ENCODE results near the gene TTC39A.

DNA sequence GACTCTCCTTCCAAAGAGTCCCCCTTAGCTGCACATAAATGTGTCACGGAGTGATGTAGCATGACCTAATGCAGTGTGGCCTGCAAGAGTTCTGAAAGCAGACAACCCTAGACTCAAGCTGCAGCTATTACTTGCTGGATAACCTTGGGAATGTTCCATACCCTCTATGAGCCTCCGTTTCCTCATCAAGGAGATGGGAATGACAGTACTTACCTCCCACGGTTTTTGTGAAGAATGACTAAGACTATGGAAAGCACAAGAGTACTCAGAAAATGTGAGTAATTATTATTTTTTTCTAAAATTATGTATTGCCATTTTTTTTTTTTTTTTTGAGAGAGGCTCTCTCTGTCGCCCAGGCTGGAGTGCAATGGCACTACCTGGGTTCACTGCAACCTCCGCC, 3.0 kb downstream of the TTC39A start:
- no peak for TF ChIP-seq SIN3A (IDR thresholded peaks at IDR 0.05; ENCODE audit: borderline replicate concordance, insufficient read depth, low read length)
- TF ChIP-seq, protein P1, sequence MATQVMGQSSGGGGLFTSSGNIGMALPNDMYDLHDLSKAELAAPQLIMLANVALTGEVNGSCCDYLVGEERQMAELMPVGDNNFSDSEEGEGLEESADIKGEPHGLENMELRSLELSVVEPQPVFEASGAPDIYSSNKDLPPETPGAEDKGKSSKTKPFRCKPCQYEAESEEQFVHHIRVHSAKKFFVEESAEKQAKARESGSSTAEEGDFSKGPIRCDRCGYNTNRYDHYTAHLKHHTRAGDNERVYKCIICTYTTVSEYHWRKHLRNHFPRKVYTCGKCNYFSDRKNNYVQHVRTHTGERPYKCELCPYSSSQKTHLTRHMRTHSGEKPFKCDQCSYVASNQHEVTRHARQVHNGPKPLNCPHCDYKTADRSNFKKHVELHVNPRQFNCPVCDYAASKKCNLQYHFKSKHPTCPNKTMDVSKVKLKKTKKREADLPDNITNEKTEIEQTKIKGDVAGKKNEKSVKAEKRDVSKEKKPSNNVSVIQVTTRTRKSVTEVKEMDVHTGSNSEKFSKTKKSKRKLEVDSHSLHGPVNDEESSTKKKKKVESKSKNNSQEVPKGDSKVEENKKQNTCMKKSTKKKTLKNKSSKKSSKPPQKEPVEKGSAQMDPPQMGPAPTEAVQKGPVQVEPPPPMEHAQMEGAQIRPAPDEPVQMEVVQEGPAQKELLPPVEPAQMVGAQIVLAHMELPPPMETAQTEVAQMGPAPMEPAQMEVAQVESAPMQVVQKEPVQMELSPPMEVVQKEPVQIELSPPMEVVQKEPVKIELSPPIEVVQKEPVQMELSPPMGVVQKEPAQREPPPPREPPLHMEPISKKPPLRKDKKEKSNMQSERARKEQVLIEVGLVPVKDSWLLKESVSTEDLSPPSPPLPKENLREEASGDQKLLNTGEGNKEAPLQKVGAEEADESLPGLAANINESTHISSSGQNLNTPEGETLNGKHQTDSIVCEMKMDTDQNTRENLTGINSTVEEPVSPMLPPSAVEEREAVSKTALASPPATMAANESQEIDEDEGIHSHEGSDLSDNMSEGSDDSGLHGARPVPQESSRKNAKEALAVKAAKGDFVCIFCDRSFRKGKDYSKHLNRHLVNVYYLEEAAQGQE (IDR thresholded peaks at IDR 0.05; ENCODE audit: insufficient read depth in 1 of 2, low read depth in 2 of 2, low read length in 2 of 2), result no peak
- TF ChIP-seq POLR2AphosphoS5 (IDR thresholded peaks at IDR 0.05; ENCODE audit: low read depth, low read length), result no peak
- TF ChIP-seq TAF1 (IDR thresholded peaks at IDR 0.05; ENCODE audit: borderline replicate concordance, insufficient read depth, low read length), result no peak
- no peak for TF ChIP-seq FOXP2 (optimal IDR thresholded peaks at IDR 0.05; ENCODE audit: borderline replicate concordance, extremely low read depth, extremely low read length, insufficient read depth)

Data from PFSK-1 (cell line).